Mesendoderm (in vitro differentiated cells): ENCODE measurements around the gene CASD1. TPM values are rescaled to one million over a fixed set of nuclear protein-coding genes. Genes with fewer than 3 reads are reported as not detected.

ENCODE experiments used
- DNase-seq: peaks from one replicate; pipeline ENCODE4 v3.0.0; 2013
- H2AK5ac ChIP-seq: 2 replicates; pipeline ENCODE4 v1.6.1; 2013; ENCODE audit warnings: low read length, inconsistent platforms
- H2BK120ac ChIP-seq: 2 replicates; pipeline ENCODE4 v1.6.1; 2013; ENCODE audit warnings: low read depth, mild to moderate bottlenecking, low read length, moderate library complexity, mixed read lengths
- H2BK15ac ChIP-seq: replicated peaks from 2 replicates; pipeline ENCODE4 v1.6.1; 2013; ENCODE audit warnings: low read depth, mild to moderate bottlenecking, moderate library complexity
- H2BK5ac ChIP-seq: 2 replicates; pipeline ENCODE4 v1.6.1; 2013; ENCODE audit warnings: low read length, inconsistent platforms
- H3K18ac ChIP-seq: 2 replicates; pipeline ENCODE4 v1.6.1; 2013; ENCODE audit warnings: mild to moderate bottlenecking, low read length, mixed read lengths
- H3K23ac ChIP-seq: one replicate; pipeline ENCODE4 v1.6.1; 2013; ENCODE audit warnings: low read length
- H3K27ac ChIP-seq: 2 replicates; pipeline ENCODE4 v1.5.1; 2013; ENCODE audit warnings: low read depth, mild to moderate bottlenecking, inconsistent platforms, low read length, moderate library complexity
- H3K27me3 ChIP-seq: 2 replicates; pipeline ENCODE4 v1.6.1; 2013; ENCODE audit warnings: low read length, control low read depth, mild to moderate bottlenecking, inconsistent platforms; ENCODE audit not compliant: insufficient read depth, poor library complexity
- H3K36me3 ChIP-seq: 2 replicates; pipeline ENCODE4 v1.6.1; 2013; ENCODE audit warnings: low read length, inconsistent platforms; ENCODE audit not compliant: control insufficient read depth, insufficient read depth
- H3K4ac ChIP-seq: one replicate; pipeline ENCODE4 v1.6.1; 2013; ENCODE audit warnings: low read depth, mild to moderate bottlenecking, low read length, moderate library complexity
- H3K4me1 ChIP-seq: 2 replicates; pipeline ENCODE4 v1.6.1; 2013; ENCODE audit warnings: low read depth, low read length, inconsistent platforms; ENCODE audit not compliant: control insufficient read depth
- H3K4me2 ChIP-seq: 2 replicates; pipeline ENCODE4 v1.6.1; 2013; ENCODE audit warnings: low read length
- H3K4me3 ChIP-seq: 2 replicates; pipeline ENCODE4 v1.5.1; 2013; ENCODE audit warnings: mild to moderate bottlenecking, low read length
- H3K56ac ChIP-seq: one replicate; pipeline ENCODE4 v1.6.1; 2013; ENCODE audit warnings: low read length
- H3K79me1 ChIP-seq: 2 replicates; pipeline ENCODE4 v1.6.1; 2013; ENCODE audit warnings: low read length, inconsistent platforms
- H3K79me2 ChIP-seq: 2 replicates; pipeline ENCODE4 v1.6.1; 2013; ENCODE audit warnings: mild to moderate bottlenecking, low read length; ENCODE audit not compliant: control insufficient read depth, insufficient read depth
- H3K9ac ChIP-seq: 2 replicates; pipeline ENCODE4 v1.6.1; 2013; ENCODE audit warnings: low read length, inconsistent platforms
- H4K5ac ChIP-seq: one replicate; pipeline ENCODE4 v1.6.1; 2013; ENCODE audit warnings: low read length
- H4K8ac ChIP-seq: one replicate; pipeline ENCODE4 v1.6.1; 2013; ENCODE audit warnings: low read depth, mild to moderate bottlenecking, control low read depth, low read length, moderate library complexity
- WGBS: extraction: QIAGEN DNeasy Blood & Tissue Kit; methylation state at CpG from one replicate; pipeline ENCODE4 v1.1.7; 2013; ENCODE audit warnings: low lambda C conversion rate, missing lambda C conversion rate; ENCODE audit not compliant: insufficient coverage; ENCODE audit errors: extremely low coverage; 5-methylcytosine and 5-hydroxymethylcytosine counted together
- polyA plus RNA-seq, 2 experiments: library from polyadenylated mRNA; stranded (reverse); fragments of 200-250 nt; gene quantifications; one replicate each; pipeline ENCODE4 v1.2.3, GENCODE V29; 2013

The CASD1 gene
- 12.1 TPM for polyA plus RNA-seq (2013, experiment 1 of 2)
- polyA plus RNA-seq (2013, experiment 2 of 2), result 11.8 TPM

- H2BK120ac ChIP-seq, result peak within 1 kb of the TSS; percentile 52
- peaks cover 26% of the 10 kb centered on the region for H3K79me2 ChIP-seq
- H3K56ac ChIP-seq, result peak within 1 kb of the TSS; percentile 100
- peak within 1 kb of the TSS; percentile 86 for H3K18ac ChIP-seq
- H3K9ac ChIP-seq, result peak within 1 kb of the TSS; percentile 97
- H3K27me3 ChIP-seq, result no peaks in the 10 kb centered on the region
- H3K4ac ChIP-seq, result peak within 1 kb of the TSS; percentile 86
- peaks cover 7% of the 10 kb centered on the region for H3K4me1 ChIP-seq
- no peaks in the 10 kb centered on the region for H3K79me1 ChIP-seq
- H4K5ac ChIP-seq, result no peak within 1 kb of the TSS
- H3K27ac ChIP-seq, result peak within 1 kb of the TSS; percentile 94
- peak within 1 kb of the TSS; percentile 96 for H4K8ac ChIP-seq
- WGBS, result no CpG with 5 or more reads among the region's 40 CpGs
- no peaks in the 10 kb centered on the region for H3K36me3 ChIP-seq
- H2BK15ac ChIP-seq, result no peak within 1 kb of the TSS
- peak within 1 kb of the TSS; percentile 92 for H3K4me2 ChIP-seq
- peak; percentile 29 for DNase-seq
- peak within 1 kb of the TSS; percentile 85 for H3K4me3 ChIP-seq
- H2AK5ac ChIP-seq, result peak within 1 kb of the TSS; percentile 43
- H2BK5ac ChIP-seq, result peak within 1 kb of the TSS; percentile 88
- peak within 1 kb of the TSS; percentile 99 for H3K23ac ChIP-seq
Observed at GRCh38 chr7:94509264-94509886, at the start of gene CASD1. Gene CASD1, plus strand, starts transcription at chr7:94509809. Its CDS starts 276 bp downstream, at chr7:94510085.

DNA sequence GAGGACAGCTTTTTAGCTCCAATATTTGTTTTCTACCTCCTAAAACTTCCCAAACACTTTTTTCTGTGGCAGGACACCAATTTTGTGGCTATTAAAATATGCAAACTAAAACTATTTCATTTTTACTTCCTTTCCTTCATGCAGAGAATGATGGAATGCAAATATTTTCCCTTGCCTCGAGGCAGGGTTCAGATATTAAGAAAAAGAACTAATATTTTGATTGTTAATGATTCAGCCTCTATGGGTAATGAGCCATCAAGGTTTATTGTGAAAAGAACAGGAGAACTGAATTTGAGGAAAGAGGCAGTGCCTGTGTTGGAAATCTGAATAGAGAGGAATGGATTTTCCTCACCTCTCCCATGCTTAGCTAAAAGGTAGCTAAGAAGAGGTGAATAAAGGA lies 43.1 kb upstream of the CASD1 start:
- no peak overlapping the region for H4K5ac ChIP-seq
- no peak overlapping the region for H2AK5ac ChIP-seq
- WGBS, result no CpG with 5 or more reads among the region's 1 CpG

DNA sequence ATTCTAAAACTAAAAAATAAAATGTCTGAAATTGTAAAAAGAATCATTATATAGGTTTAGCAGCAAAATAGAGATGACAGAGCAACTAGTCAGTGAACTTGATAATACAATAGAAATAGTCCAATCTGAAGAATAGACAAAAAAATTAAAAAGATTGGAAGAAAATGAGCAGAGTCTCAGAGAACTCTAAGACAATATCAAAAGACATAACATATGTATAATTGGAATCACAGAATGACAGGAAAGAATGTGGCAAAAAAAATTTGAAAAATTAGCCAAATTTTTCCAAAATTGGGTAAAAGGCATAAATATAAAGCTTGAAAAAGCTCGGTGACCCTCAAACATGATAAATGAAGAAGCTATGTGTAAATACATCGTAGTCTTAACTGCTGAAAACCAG lies 38.0 kb upstream of the CASD1 start:
- Histone ChIP-seq H3K27ac (no peak overlapping the region), H3K36me3 (no peaks in the 10 kb centered on the region), H3K18ac (no peak overlapping the region), H3K56ac (no peak overlapping the region), H2BK5ac (no peak overlapping the region), H4K8ac (no peak overlapping the region), H3K27me3 (no peaks in the 10 kb centered on the region), H3K23ac (no peak overlapping the region), H3K79me1 (no peaks in the 10 kb centered on the region), H4K5ac (no peak overlapping the region), H3K4me2 (no peak overlapping the region), H2AK5ac (no peak overlapping the region), H3K4me1 (no peaks in the 10 kb centered on the region), H3K4me3 (no peak overlapping the region), H2BK15ac (no peak overlapping the region), H2BK120ac (no peak overlapping the region), H3K79me2 (no peaks in the 10 kb centered on the region), H3K9ac (no peak overlapping the region), H3K4ac (no peak overlapping the region)
- no peak for DNase-seq
- WGBS, result no CpG with 5 or more reads among the region's 2 CpGs

More for the DNA sequence above, 43.1 kb upstream of the CASD1 start:
- Histone ChIP-seq H3K36me3 (no peaks in the 10 kb centered on the region), H3K4me2 (no peak overlapping the region), H3K27ac (no peak overlapping the region), H3K18ac (no peak overlapping the region), H3K27me3 (no peaks in the 10 kb centered on the region), H3K79me1 (no peaks in the 10 kb centered on the region), H3K23ac (no peak overlapping the region), H3K79me2 (no peaks in the 10 kb centered on the region), H3K56ac (no peak overlapping the region), H4K8ac (no peak overlapping the region), H3K4ac (no peak overlapping the region), H2BK120ac (no peak overlapping the region), H2BK15ac (no peak overlapping the region), H3K4me1 (no peaks in the 10 kb centered on the region), H3K9ac (no peak overlapping the region), H2BK5ac (no peak overlapping the region), H3K4me3 (no peak overlapping the region)
- no peak for DNase-seq

DNA sequence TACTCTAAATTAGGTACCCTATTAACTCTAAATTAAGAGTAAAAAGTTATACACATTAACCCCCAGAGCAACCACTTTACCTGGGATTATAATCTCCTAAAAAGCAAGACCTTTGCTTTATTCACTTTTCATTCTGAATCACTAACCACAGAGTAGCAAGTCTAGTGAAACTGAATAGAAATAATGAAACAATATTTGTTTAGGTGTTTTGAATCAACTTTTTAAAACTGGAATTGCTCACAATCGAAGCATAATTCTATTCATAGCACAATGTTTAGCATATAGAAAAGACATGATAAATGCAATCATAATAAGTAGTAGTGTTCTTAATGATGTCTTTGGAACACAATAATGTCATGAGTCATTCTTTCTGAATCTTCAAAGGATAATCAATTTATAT lies 37.0 kb upstream of the CASD1 start:
- Histone ChIP-seq H2BK15ac (no peak overlapping the region), H3K23ac (no peak overlapping the region), H2BK5ac (no peak overlapping the region), H3K4ac (no peak overlapping the region), H3K9ac (no peak overlapping the region), H3K79me2 (no peaks in the 10 kb centered on the region), H4K8ac (no peak overlapping the region), H3K56ac (no peak overlapping the region), H3K4me3 (no peak overlapping the region), H3K18ac (no peak overlapping the region), H3K27ac (no peak overlapping the region), H3K4me1 (no peaks in the 10 kb centered on the region), H2AK5ac (no peak overlapping the region), H3K79me1 (no peaks in the 10 kb centered on the region), H3K4me2 (no peak overlapping the region), H2BK120ac (no peak overlapping the region), H3K27me3 (no peaks in the 10 kb centered on the region), H4K5ac (no peak overlapping the region), H3K36me3 (no peaks in the 10 kb centered on the region)
- no peak for DNase-seq
- WGBS, result no CpG with 5 or more reads among the region's 1 CpG

DNA sequence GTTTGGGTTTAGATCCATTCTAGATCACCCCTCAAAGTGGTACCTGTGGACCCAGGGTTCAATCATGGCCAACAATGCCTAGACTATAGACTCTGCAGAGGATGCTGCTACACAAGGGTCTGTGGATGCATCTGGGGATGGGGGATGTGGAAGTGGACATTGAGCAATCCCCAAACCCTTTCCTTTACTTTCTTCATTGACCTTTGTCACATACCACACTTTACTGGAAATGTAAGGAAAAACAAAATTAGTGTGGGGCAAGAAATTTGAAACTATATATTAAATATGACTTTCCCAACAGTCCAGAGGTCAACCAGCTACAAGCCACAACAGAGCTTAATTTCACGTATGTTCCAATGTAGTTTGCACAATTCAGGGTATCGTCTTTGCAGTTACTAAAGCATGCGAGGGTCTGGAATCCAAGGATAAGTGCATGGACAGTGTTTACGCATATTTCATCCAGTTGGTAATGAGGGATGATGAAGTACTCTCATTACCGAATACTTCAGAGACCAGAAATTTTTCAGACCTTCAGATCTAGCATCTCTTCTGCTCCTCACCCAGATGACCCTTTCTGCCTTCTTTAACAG lies 33.3 kb upstream of the CASD1 start:
- Histone ChIP-seq H3K4me2 (no peak overlapping the region), H3K9ac (no peak overlapping the region), H3K56ac (no peak overlapping the region), H3K79me1 (no peaks in the 10 kb centered on the region), H3K4me3 (no peak overlapping the region), H3K79me2 (no peaks in the 10 kb centered on the region), H2AK5ac (no peak overlapping the region), H3K23ac (no peak overlapping the region), H2BK15ac (no peak overlapping the region), H3K18ac (no peak overlapping the region), H4K5ac (no peak overlapping the region), H3K4ac (no peak overlapping the region), H2BK5ac (no peak overlapping the region), H3K27me3 (no peaks in the 10 kb centered on the region), H3K4me1 (no peaks in the 10 kb centered on the region), H4K8ac (no peak overlapping the region), H2BK120ac (no peak overlapping the region), H3K36me3 (no peaks in the 10 kb centered on the region), H3K27ac (no peak overlapping the region)
- WGBS, result no CpG with 5 or more reads among the region's 5 CpGs
- no peak for DNase-seq
